K562 (cell line): ENCODE data around the gene SLC1A2. TPM values are rescaled to one million over a fixed set of nuclear protein-coding genes. Genes with fewer than 3 reads are reported as not detected.

Experiments
- ATAC-seq: fragments of 200-7000 bp; cut with Tn5 transposase; 3 replicates; pipeline ENCODE4 v1.9.1; 2020; ENCODE audit warnings: moderate library complexity
- BruUV-seq: library from RNA; stranded (reverse); fragments of 400-500 nt; replicated peaks from 2 replicates; lab custom pipeline; 2021; lab: Mats Ljungman, UMichigan
- CTCF ChIA-PET: fragments of 300-600 bp; formaldehyde crosslinking; extraction: SDS; loops from one replicate; lab custom pipeline; 2021; ENCODE audit warnings: low intra/inter-chr PET ratio; lab: Yijun Ruan, JAX
- POLR2A ChIA-PET: fragments of 300-600, 350-650 bp; sonication (Branson Sonifier 250); formaldehyde crosslinking; extraction: SDS; loops from one replicate; lab custom pipeline; 2021; ENCODE audit warnings: antibody characterized with exemption, inconsistent platforms; lab: Yijun Ruan, JAX
- DNase-seq, 4 experiments: peaks; one replicate each; pipeline versions ENCODE4 v3.0.0 to v3.0.0-alpha.2; 2011 to 2018; ENCODE audit warnings: low spot score in 3 of 4, mixed read lengths in 3 of 4; ENCODE audit errors: extremely low read depth in 1 of 4
- FAIRE-seq: peaks from 2 replicates; lab custom pipeline; 2011; peaks lifted over from hg19 to GRCh38; lab: Jason Lieb, UNC
- H2AFZ ChIP-seq: 2 replicates; pipeline ENCODE4 v1.6.0; 2011; ENCODE audit warnings: low read depth, low read length, control low read depth, inconsistent platforms
- H3K27ac ChIP-seq: fragments of 200-600 bp; 3 replicates; pipeline ENCODE4 v1.8.0; 2011; ENCODE audit warnings: low read depth, mild to moderate bottlenecking, control low read depth, inconsistent platforms, low read length, moderate library complexity, mixed read lengths; ENCODE audit errors: extremely low read depth
- H3K27me3 ChIP-seq, 2 experiments: fragments of 300-600 bp in 1 of 2; 2 replicates in 1 of 2; 3 replicates in 1 of 2; pipeline versions ENCODE4 v1.6.0 to v1.8.0; 2011; ENCODE audit warnings: inconsistent platforms in 2 of 2, low read length in 2 of 2, mild to moderate bottlenecking in 1 of 2, mixed read lengths in 1 of 2, moderate library complexity in 1 of 2; ENCODE audit not compliant: control insufficient read depth in 2 of 2, insufficient read depth in 2 of 2
- H3K36me3 ChIP-seq: fragments of 300-600 bp; 3 replicates; pipeline ENCODE4 v1.8.0; 2011; ENCODE audit warnings: mild to moderate bottlenecking, low read length, inconsistent platforms; ENCODE audit not compliant: control insufficient read depth, insufficient read depth
- H3K4me1 ChIP-seq, 2 experiments: fragments of 200-600 bp in 1 of 2; replicated peaks in 1 of 2; 2 replicates in 1 of 2; 3 replicates in 1 of 2; pipeline versions ENCODE4 v1.5.1 to v1.8.0; 2011; ENCODE audit warnings: inconsistent platforms in 2 of 2, low read length in 2 of 2, mild to moderate bottlenecking in 1 of 2, mixed read lengths in 1 of 2, moderate library complexity in 1 of 2; ENCODE audit not compliant: control insufficient read depth in 2 of 2, insufficient read depth in 2 of 2
- H3K4me2 ChIP-seq: 2 replicates; pipeline ENCODE4 v1.6.1; 2011; ENCODE audit warnings: low read length, control low read depth, inconsistent platforms, mixed read lengths; ENCODE audit not compliant: insufficient read depth
- H3K4me3 ChIP-seq: fragments of 200-600 bp; sonication (generic), shearing (Covaris generic); 2 replicates; pipeline ENCODE4 v1.5.1; 2016; ENCODE audit warnings: control low read depth, inconsistent platforms
- H3K79me2 ChIP-seq: fragments of 200-600 bp; 3 replicates; pipeline ENCODE4 v1.8.0; 2011; ENCODE audit warnings: low read length, inconsistent platforms; ENCODE audit not compliant: control insufficient read depth, insufficient read depth
- H3K9ac ChIP-seq, 2 experiments: 2 replicates each; pipeline versions ENCODE4 v1.6.0 to v1.6.1; 2011; ENCODE audit warnings: low read depth in 2 of 2, low read length in 2 of 2, control low read depth in 1 of 2, inconsistent platforms in 1 of 2, mild to moderate bottlenecking in 1 of 2, mixed read lengths in 1 of 2; ENCODE audit not compliant: insufficient read depth in 1 of 2
- H3K9me1 ChIP-seq: one replicate; pipeline ENCODE4 v1.6.0; 2011; ENCODE audit warnings: inconsistent platforms, mild to moderate bottlenecking, low read length, moderate library complexity; ENCODE audit not compliant: control insufficient read depth, insufficient read depth
- H3K9me3 ChIP-seq: replicated peaks from 2 replicates; pipeline ENCODE4 v1.5.1; 2011; ENCODE audit warnings: low read depth, low read length, inconsistent platforms; ENCODE audit not compliant: control insufficient read depth, insufficient read depth
- H4K20me1 ChIP-seq: replicated peaks from 2 replicates; pipeline ENCODE4 v1.6.1; 2011; ENCODE audit warnings: low read length, inconsistent platforms, mixed read lengths; ENCODE audit not compliant: control insufficient read depth, insufficient read depth
- ARHGAP35 ChIP-seq: fragments of 450-650 bp; IDR thresholded peaks from 2 replicates; pipeline ENCODE4 v1.6.1; 2018; ENCODE audit not compliant: partially characterized antibody
- GTF2B ChIP-seq: IDR thresholded peaks from 2 replicates; pipeline ENCODE4 v1.6.1; 2011; ENCODE audit not compliant: insufficient read length; ENCODE audit errors: extremely low read depth
- KDM4B ChIP-seq, 2 experiments: fragments of 450-650 bp in 1 of 2; sonication (generic) in 1 of 2; IDR thresholded peaks; 2 replicates each; pipeline ENCODE4 v1.6.1; 2016 to 2017; ENCODE audit warnings: borderline replicate concordance in 2 of 2, antibody characterized with exemption in 1 of 2, low read depth in 1 of 2, mild to moderate bottlenecking in 1 of 2
- KLF16 ChIP-seq: IDR thresholded peaks from 2 replicates; pipeline ENCODE4 v1.6.1; 2016; ENCODE audit warnings: antibody characterized with exemption
- MTF1 ChIP-seq: fragments of 250-450 bp; sonication (Bioruptor Pico); IDR thresholded peaks from 2 replicates; pipeline ENCODE4 v1.9.0; 2021; ENCODE audit warnings: moderate library complexity, mild to moderate bottlenecking, inconsistent platforms, borderline replicate concordance
- SFPQ ChIP-seq: fragments of 200-400 bp; formaldehyde crosslinking; IDR thresholded peaks from 2 replicates; pipeline ENCODE4 v1.6.1; 2017; ENCODE audit warnings: mild to moderate bottlenecking, low read depth, low read length, moderate library complexity
- STAG1 ChIP-seq: sonication (generic); formaldehyde crosslinking; IDR thresholded peaks from 2 replicates; pipeline ENCODE4 v1.5.0; 2020; ENCODE audit warnings: missing genetic modification reagents, borderline replicate concordance
- TEAD4 ChIP-seq, 2 experiments: sonication (generic) in 1 of 2; formaldehyde crosslinking in 1 of 2; IDR thresholded peaks; 2 replicates each; pipeline versions ENCODE4 v1.6.1 to v1.8.0; 2012 to 2022; ENCODE audit warnings: borderline replicate concordance in 1 of 2, inconsistent platforms in 1 of 2, low read length in 1 of 2, mild to moderate bottlenecking in 1 of 2, missing genetic modification reagents in 1 of 2
- ZNF584 ChIP-seq: fragments of 200-800 bp; sonication (Bioruptor generic); IDR thresholded peaks from 2 replicates; pipeline ENCODE4 v1.6.1; 2016; ENCODE audit warnings: low read depth, mild to moderate bottlenecking, missing genetic modification characterization, missing compliant biosample characterization
- ZNF830 ChIP-seq: fragments of 250-450 bp; sonication (Bioruptor Pico); IDR thresholded peaks from 2 replicates; pipeline ENCODE4 v1.5.0; 2021; ENCODE audit warnings: mild to moderate bottlenecking
- WGBS: fragments of 100-300 bp; shearing (Covaris generic); methylation state at CpG from one replicate; pipeline ENCODE4 v1.1.6; 2016; ENCODE audit warnings: low coverage, mixed read lengths; ENCODE audit not compliant: insufficient coverage; ENCODE audit errors: missing lambda C conversion rate; 5-methylcytosine and 5-hydroxymethylcytosine counted together
- in situ Hi-C: fragments of 300-500 bp; cut with MboI; formaldehyde crosslinking; loops from 4 replicates; pipeline ENCODE4 v1.15.0; 2018; ENCODE audit warnings: inconsistent platforms, mixed read lengths
- intact Hi-C: fragments of 100-400 bp; cut with micrococcal nuclease; formaldehyde crosslinking; loops from 2 replicates; pipeline ENCODE4 v1.14.2; 2022
- polyA plus RNA-seq, 8 experiments: library from polyadenylated mRNA; depleted of rRNA in 4 of 8; stranded (reverse) in 5 of 8; unstranded in 3 of 8; fragments of >200 nt; fragmentation: Nextera tagmentation in 2 of 8; fragmentation: Illumina TruSeq in 1 of 8; extraction: Ambion mirVana in 2 of 8; extraction: Trizol in 1 of 8; gene quantifications; 2 replicates each; pipeline versions ENCODE4 v1.2.1 to v1.2.3, GENCODE V29; 2011 to 2014; ENCODE audit warnings: inconsistent platforms in 1 of 8, missing spikeins in 1 of 8
- total RNA-seq, 7 experiments: library from RNA; depleted of rRNA in 6 of 7; stranded (reverse); fragments of >200 nt in 6 of 7; fragmentation: Illumina TruSeq in 2 of 7; extraction: Trizol in 2 of 7; gene quantifications; 2 replicates each; pipeline versions ENCODE4 v1.2.1 to v1.2.3, GENCODE V29; 2011 to 2021; ENCODE audit warnings: low replicate concordance in 1 of 7
- TF ChIP-seq, protein P1 (sequence below): sonication (generic); IDR thresholded peaks from 2 replicates; pipeline ENCODE4 v1.6.1; 2016
- TF ChIP-seq, protein P2 (sequence below): fragments of 250-450 bp; sonication (Bioruptor Pico); IDR thresholded peaks from 2 replicates; pipeline ENCODE4 v1.5.0; 2021; ENCODE audit warnings: mild to moderate bottlenecking, moderate library complexity

SLC1A2 gene
- total and polyA plus RNA-seq, 9 of the 15 experiments (the other 6 are each of a cell fraction or from before 2014, with no cell fraction given): 0.03 to 0.07 (median 0.04) TPM; not detected in 5

- TF ChIP-seq GTF2B (no peak), MTF1 (CRISPR knock-in tag) (no peak)
Measured at GRCh38 chr11:35276396-35277145, 142.8 kb downstream of the SLC1A2 start (continued).

DNA sequence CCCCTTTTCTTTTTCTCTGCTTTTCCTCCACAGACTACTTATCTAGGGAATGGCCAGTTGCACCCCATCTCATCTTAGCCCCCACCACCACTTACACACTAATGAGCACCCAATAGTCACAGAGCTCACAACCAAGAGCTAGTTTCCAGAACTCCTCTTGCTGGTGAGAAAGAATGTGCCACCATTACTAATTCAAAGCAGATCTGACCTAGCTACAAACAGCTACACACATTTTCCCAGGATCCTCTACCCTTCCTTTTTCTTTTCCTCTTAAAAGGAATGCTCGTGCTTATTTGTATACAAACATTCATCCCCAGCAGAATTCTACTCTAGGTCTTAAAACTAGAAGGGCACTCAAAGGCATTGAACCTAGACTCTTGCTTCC, 143.6 kb downstream of the SLC1A2 start:
- Histone ChIP-seq H4K20me1 (no peaks in the 10 kb centered on the region), H3K79me2 (no peaks in the 10 kb centered on the region), H3K9me3 (no peaks in the 10 kb centered on the region), H3K27ac (no peak overlapping the region), H3K4me1 (no peaks in the 10 kb centered on the region), H3K4me3 (no peak overlapping the region), H3K9ac (no peak overlapping the region), H3K36me3 (no peaks in the 10 kb centered on the region), H3K4me2 (no peak overlapping the region), H3K27me3 (peaks cover 9 to 13% of the 10 kb centered on the region in 2 experiments; a peak in 3 of 5 replicates), H2AFZ (no peak overlapping the region), H3K9me1 (no peaks in the 10 kb centered on the region)
- CTCF ChIA-PET: no interaction called here
- DNase-seq: no peak
- FAIRE-seq: no peak
- in situ Hi-C loops (no loop called here), intact Hi-C loops (no loop called here)
- 0% methylated on average over 1 of the region's 1 CpG for WGBS
- BruUV-seq: no TSS peak
- POLR2A ChIA-PET: no interaction called here
- ATAC-seq: no peak
- TF ChIP-seq ARHGAP35: no peak
- TF ChIP-seq, protein P1, sequence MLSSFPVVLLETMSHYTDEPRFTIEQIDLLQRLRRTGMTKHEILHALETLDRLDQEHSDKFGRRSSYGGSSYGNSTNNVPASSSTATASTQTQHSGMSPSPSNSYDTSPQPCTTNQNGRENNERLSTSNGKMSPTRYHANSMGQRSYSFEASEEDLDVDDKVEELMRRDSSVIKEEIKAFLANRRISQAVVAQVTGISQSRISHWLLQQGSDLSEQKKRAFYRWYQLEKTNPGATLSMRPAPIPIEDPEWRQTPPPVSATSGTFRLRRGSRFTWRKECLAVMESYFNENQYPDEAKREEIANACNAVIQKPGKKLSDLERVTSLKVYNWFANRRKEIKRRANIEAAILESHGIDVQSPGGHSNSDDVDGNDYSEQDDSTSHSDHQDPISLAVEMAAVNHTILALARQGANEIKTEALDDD: no peak
- TF ChIP-seq KLF16: no peak
- no peak for TF ChIP-seq ZNF830 (CRISPR knock-in tag)
- TF ChIP-seq KDM4B (IDR thresholded peaks at IDR 0.05; ENCODE audit: borderline replicate concordance in 2 of 2, low read depth in 1 of 2): no peak
- TF ChIP-seq TEAD4 (IDR thresholded peaks at IDR 0.05; ENCODE audit: low read length): no peak
- TF ChIP-seq TEAD4 (CRISPR knock-in tag; IDR thresholded peaks at IDR 0.05; ENCODE audit: borderline replicate concordance): no peak
- no peak for TF ChIP-seq STAG1 (CRISPR knock-in tag)
- TF ChIP-seq ZNF584 (CRISPR knock-in tag): no peak
- TF ChIP-seq, protein P2, sequence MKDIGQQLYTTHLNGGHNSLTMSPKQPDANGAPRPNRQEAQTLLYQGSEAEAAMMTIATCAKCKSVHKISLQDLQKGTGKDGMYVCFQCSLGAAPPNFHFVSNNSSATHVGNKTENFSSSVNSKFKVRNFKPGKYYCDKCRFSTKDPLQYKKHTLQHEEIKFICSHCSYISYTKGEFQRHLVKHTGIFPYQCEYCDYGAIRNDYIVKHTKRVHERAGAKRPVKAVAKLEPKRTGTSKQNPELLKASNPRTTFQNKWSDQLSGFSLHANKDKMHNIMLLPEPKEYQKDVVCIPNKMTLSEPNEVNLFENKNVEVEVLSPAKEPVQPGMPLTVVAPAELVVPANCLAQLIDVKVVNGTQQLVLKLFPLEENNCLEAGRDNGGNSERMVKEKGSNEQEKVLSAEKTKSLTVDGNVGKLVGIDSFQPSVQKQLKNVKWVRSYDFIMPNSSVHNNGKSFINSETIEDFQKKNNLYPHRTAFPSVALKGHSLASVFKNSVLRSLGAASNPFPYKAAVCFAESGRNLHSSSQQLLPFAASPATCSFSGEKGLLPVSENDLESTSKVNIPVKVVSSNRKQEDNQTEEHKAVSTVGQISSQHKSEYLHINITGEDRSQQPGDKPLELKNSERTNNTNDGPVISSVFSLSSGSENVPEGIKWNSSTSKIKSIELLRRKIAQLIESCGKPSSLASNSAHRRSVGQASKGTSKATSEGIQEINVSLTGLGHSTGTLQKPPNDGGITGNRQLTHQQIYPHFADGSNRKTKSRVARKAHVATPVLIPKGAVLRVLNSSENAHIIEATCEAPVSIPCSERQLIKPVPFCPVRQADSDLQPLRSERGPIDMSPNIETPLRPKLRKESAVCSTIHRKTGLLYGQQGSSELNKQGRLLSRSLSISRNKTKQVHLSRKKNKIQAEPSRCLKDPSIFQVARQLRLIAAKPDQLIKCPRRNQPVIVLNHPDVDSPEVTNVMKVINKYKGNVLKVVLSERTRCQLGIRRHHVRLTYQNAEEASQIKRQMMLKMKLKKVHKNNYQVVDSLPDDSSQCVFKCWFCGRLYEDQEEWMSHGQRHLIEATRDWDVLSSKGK (CRISPR knock-in tag): no peak
- TF ChIP-seq SFPQ: no peak
